ENCODE measurements around the gene MAGOH. TPM values are rescaled to one million over a fixed set of nuclear protein-coding genes. Genes with fewer than 3 reads are reported as not detected.

The MAGOH gene
- total and polyA plus RNA-seq, 2 experiments from 2014 or later: 21.9 to 34.3 TPM

DNA sequence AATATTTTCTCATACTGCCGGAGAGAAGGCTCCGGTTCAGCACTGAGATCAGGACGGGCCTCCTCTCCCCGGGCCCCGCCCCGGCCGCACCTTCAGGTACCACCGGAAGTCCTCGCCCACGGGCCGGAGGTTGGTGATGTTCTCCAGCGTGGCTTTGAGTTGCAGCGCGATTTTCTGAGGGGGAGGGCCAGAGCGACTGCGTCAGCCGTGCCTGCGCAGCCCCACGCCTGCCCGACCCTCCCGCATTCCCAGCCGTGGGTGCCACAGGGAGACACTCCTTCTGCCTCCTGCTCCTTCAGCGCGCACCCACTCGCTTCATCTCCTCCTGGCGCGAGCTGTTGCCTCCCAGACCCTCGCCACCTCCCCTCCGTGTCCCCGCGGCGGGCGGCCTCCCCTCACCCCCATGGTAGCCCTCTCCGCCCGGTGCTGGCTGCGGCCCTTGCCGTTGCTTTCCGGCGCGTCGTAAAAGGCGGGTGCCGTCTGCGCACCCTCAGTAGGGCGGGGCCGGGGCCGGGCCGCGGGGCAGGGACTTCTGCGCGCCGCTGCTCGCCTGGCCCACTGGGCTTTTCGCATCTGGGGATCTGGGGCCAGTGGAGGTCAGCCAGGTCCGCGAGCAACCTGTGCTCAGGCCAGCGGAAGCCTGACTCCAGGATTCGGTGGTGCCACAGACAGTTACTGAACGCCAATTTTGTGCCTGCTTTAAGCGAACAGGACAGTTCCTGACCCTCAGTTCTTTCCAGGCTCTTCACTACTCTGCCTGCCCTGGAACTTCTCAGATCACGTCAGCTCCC is 18.0 kb downstream of the MAGOH start, which contains the start of gene CZIB:
Gene CZIB, minus strand, starts transcription at position 464 of the 791 bp plus-strand sequence. Its CDS starts 59 bp downstream, at position 405.
- H3F3A ChIP-seq (ENCODE audit: insufficient read depth): no peaks in the 10 kb centered on the region
- H3K9me2 ChIP-seq (ENCODE audit: insufficient read depth): no peaks in the 10 kb centered on the region
- peak within 1 kb of the TSS; percentile 97 for H3K4me2 ChIP-seq (ENCODE audit: unreplicated experiment)
- peaks cover 18% of the 10 kb centered on the region for H3K79me2 ChIP-seq (ENCODE audit: insufficient read depth)
- no peaks in the 10 kb centered on the region for H3K9me3 ChIP-seq (ENCODE audit: low read depth)
- H3K27ac ChIP-seq: peak within 1 kb of the TSS; percentile 91
- 0 out of 2 replicates have a peak, but pooled peaks cover 4% of the 10 kb centered on the region for H3K36me3 ChIP-seq (ENCODE audit: low read depth)
- peak within 1 kb of the TSS; percentile 95 for H3K9ac ChIP-seq
- peaks cover 15% of the 10 kb centered on the region for H3K4me1 ChIP-seq (ENCODE audit: insufficient read depth)
- TF ChIP-seq EZH2phosphoT487 (IDR thresholded peaks at IDR 0.05; ENCODE audit: insufficient read depth, low read depth) (no peak), EZH2 (IDR thresholded peaks at IDR 0.05; ENCODE audit: insufficient read depth, poor library complexity, severe bottlenecking) (no peak)
- no peaks in the 10 kb centered on the region for H4K20me1 ChIP-seq (ENCODE audit: insufficient read depth)
- in situ Hi-C loops (cut with MboI): no loop called here
- DNase-seq: peak; percentile 96
- peak within 1 kb of the TSS; percentile 94 for H2AFZ ChIP-seq
- no peaks in the 10 kb centered on the region for H3K27me3 ChIP-seq (replicated peaks; ENCODE audit: insufficient read depth)
- H3K4me3 ChIP-seq: peak within 1 kb of the TSS; percentile 93
- 1% methylated on average over 49 to 56 of the region's 61 CpGs for WGBS, 2 experiments (ENCODE audit: low coverage in 1 of 2, low lambda C conversion rate in 2 of 2, missing lambda C conversion rate in 2 of 2)

DNA sequence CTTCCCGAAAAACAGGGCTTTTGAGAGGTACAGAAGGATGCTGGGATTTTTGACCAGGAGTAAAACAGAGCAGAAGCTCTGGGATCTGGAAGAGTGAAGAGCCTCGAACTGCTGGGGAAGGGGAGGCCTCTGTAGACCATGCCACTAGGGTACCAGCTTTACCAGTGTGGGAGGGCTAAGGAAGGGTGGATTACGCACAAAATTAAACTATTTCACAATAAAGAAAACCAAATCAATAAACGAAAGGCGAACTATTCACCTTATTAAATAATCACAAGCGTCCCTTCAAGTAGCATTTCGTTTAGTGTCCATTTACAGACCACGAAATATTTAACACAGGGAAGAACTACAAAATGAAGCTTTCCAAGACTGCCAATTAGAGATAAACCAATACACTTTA is 18.6 kb downstream of the MAGOH start:
- H4K20me1 ChIP-seq (ENCODE audit: insufficient read depth): no peaks in the 10 kb centered on the region
- H3K4me2 ChIP-seq (ENCODE audit: unreplicated experiment): peak overlapping the region; percentile 97
- peak overlapping the region; percentile 93 for H3K4me3 ChIP-seq
- peak overlapping the region; percentile 95 for H3K9ac ChIP-seq
- H3K4me1 ChIP-seq (ENCODE audit: insufficient read depth): peaks cover 15% of the 10 kb centered on the region
- in situ Hi-C loops (cut with MboI): no loop called here
- peak; percentile 18 for DNase-seq
- H3K9me2 ChIP-seq (ENCODE audit: insufficient read depth): no peaks in the 10 kb centered on the region
- no peaks in the 10 kb centered on the region for H3F3A ChIP-seq (ENCODE audit: insufficient read depth)
- peaks cover 18% of the 10 kb centered on the region for H3K79me2 ChIP-seq (ENCODE audit: insufficient read depth)
- no peaks in the 10 kb centered on the region for H3K9me3 ChIP-seq (ENCODE audit: low read depth)
- H2AFZ ChIP-seq: peak overlapping the region; percentile 94
- H3K27me3 ChIP-seq (replicated peaks; ENCODE audit: insufficient read depth): no peaks in the 10 kb centered on the region
- peaks cover 4% of the 10 kb centered on the region; the same call in 1 of the 2 replicates for H3K36me3 ChIP-seq (ENCODE audit: low read depth)
- TF ChIP-seq EZH2phosphoT487 (IDR thresholded peaks at IDR 0.05; ENCODE audit: insufficient read depth, low read depth): no peak
- no peak for TF ChIP-seq EZH2 (IDR thresholded peaks at IDR 0.05; ENCODE audit: insufficient read depth, poor library complexity, severe bottlenecking)
- WGBS, 2 experiments (ENCODE audit: low coverage in 1 of 2, low lambda C conversion rate in 2 of 2, missing lambda C conversion rate in 2 of 2): 5 to 6% methylated on average over 8 of the region's 8 CpGs
- peak overlapping the region; percentile 91 for H3K27ac ChIP-seq

DNA sequence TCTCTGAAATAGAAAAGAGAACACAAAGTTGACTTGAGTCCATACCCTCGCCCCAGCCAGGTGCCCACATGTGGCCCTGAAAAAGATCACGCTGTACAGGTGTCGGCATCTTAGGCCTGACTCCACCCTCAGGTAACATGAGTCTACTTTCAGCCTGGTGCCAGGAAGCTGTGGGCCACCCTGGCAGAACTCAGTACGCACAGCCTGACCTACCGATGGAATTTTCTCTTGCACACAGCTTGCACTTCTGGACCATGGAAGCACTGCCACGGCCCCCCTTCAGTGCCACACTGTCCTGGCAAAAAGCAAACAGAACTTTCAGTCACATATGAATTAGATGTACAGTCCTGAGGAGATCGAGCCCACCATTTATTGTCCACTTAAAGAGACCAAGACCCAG is 20.1 kb downstream of the MAGOH start:
- Histone ChIP-seq H3F3A (ENCODE audit: insufficient read depth) (no peaks in the 10 kb centered on the region), H3K9me2 (ENCODE audit: insufficient read depth) (no peaks in the 10 kb centered on the region), H3K36me3 (ENCODE audit: low read depth) (peaks cover 17% of the 10 kb centered on the region), H4K20me1 (ENCODE audit: insufficient read depth) (no peaks in the 10 kb centered on the region), H3K4me2 (ENCODE audit: unreplicated experiment) (no peak overlapping the region), H3K4me3 (no peak overlapping the region), H3K4me1 (ENCODE audit: insufficient read depth) (peaks cover 15% of the 10 kb centered on the region), H3K27me3 (replicated peaks; ENCODE audit: insufficient read depth) (no peaks in the 10 kb centered on the region), H3K79me2 (ENCODE audit: insufficient read depth) (peaks cover 18% of the 10 kb centered on the region), H2AFZ (no peak overlapping the region), H3K9me3 (ENCODE audit: low read depth) (no peaks in the 10 kb centered on the region), H3K27ac (no peak overlapping the region), H3K9ac (no peak overlapping the region)
- in situ Hi-C loops (cut with MboI): no loop called here
- no peak for DNase-seq
- WGBS, 2 experiments (ENCODE audit: low coverage in 1 of 2, low lambda C conversion rate in 2 of 2, missing lambda C conversion rate in 2 of 2): 99 to 100% methylated on average over 7 of the region's 7 CpGs
- no peak for TF ChIP-seq EZH2phosphoT487 (IDR thresholded peaks at IDR 0.05; ENCODE audit: insufficient read depth, low read depth)

DNA sequence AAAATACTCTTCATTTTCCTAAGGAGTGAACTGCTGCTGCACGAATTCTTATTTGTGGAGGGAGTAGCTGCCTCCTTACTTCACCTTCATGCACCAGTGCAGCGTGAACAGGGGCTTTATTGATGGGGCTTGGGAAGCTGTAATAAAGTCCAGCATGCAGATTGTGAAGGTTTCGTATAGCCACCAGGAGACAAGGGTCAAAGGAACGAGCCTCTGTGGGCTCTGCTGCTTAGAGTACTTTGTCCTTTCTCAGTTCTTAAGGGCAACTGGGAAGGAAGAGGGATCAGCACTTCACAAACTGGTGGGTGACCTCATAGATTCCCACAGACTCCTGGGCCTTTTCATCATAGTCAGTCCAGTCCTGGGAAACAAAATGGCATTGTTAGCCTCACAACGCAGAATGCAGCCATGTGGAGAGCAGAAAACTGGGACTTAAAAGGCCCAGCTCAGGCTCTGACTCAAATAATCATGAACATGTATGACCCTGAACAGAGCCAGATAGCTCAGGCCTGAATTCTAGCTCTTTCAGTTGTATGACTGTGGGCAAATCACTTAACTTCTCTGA is 23.9 kb downstream of the MAGOH start:
- Histone ChIP-seq H2AFZ (no peak overlapping the region), H3K9ac (no peak overlapping the region), H3K9me2 (ENCODE audit: insufficient read depth) (no peaks in the 10 kb centered on the region), H3K4me3 (no peak overlapping the region), H4K20me1 (ENCODE audit: insufficient read depth) (no peaks in the 10 kb centered on the region), H3K27ac (no peak overlapping the region), H3K4me2 (ENCODE audit: unreplicated experiment) (no peak overlapping the region), H3K9me3 (ENCODE audit: low read depth) (no peaks in the 10 kb centered on the region), H3K36me3 (ENCODE audit: low read depth) (peaks cover 32% of the 10 kb centered on the region), H3K27me3 (replicated peaks; ENCODE audit: insufficient read depth) (no peaks in the 10 kb centered on the region), H3K79me2 (ENCODE audit: insufficient read depth) (peaks cover 13% of the 10 kb centered on the region), H3K4me1 (ENCODE audit: insufficient read depth) (peaks cover 6% of the 10 kb centered on the region), H3F3A (ENCODE audit: insufficient read depth) (no peaks in the 10 kb centered on the region)
- in situ Hi-C loops (cut with MboI): no loop called here
- no peak for TF ChIP-seq EZH2 (IDR thresholded peaks at IDR 0.05; ENCODE audit: insufficient read depth, poor library complexity, severe bottlenecking)
- TF ChIP-seq EZH2phosphoT487 (IDR thresholded peaks at IDR 0.05; ENCODE audit: insufficient read depth, low read depth): no peak
- DNase-seq: no peak
- WGBS, 2 experiments (ENCODE audit: low coverage in 1 of 2, low lambda C conversion rate in 2 of 2, missing lambda C conversion rate in 2 of 2): 72 to 80% methylated on average over 5 of the region's 5 CpGs

All from GM23248 (cell line).